IMR-90 (cell line): ENCODE results near the gene HSPG2.

ENCODE experiments used
- BHLHE40 ChIP-seq: fragments of 150-350 bp; IDR thresholded peaks from 2 replicates; pipeline ENCODE4 v1.6.1; 2016; ENCODE audit warnings: mild to moderate bottlenecking, low read depth, low read length
- FOS ChIP-seq: fragments of 150-350 bp; IDR thresholded peaks from 2 replicates; pipeline ENCODE4 v1.6.1; 2016; ENCODE audit warnings: low read depth, low read length
- MAZ ChIP-seq: IDR thresholded peaks from 2 replicates; pipeline ENCODE4 v1.6.1; 2012; ENCODE audit warnings: low read depth, mild to moderate bottlenecking, low read length, improper control_type of control experiment, moderate library complexity, borderline replicate concordance
- POLR2A ChIP-seq: IDR thresholded peaks from 2 replicates; pipeline ENCODE4 v1.6.1; 2012; ENCODE audit warnings: mild to moderate bottlenecking, low read depth, low read length
- RAD21 ChIP-seq: IDR thresholded peaks from 2 replicates; pipeline ENCODE4 v1.6.1; 2012; ENCODE audit warnings: low read length, improper control_type of control experiment
- RCOR1 ChIP-seq: IDR thresholded peaks from 2 replicates; pipeline ENCODE4 v1.6.1; 2012; ENCODE audit warnings: mild to moderate bottlenecking, low read length, improper control_type of control experiment; ENCODE audit not compliant: insufficient replicate concordance
- RFX5 ChIP-seq: IDR thresholded peaks from 2 replicates; pipeline ENCODE4 v1.8.0; 2012; ENCODE audit warnings: low read depth, mild to moderate bottlenecking, low read length, moderate library complexity
- SMC3 ChIP-seq: fragments of 150-350 bp; IDR thresholded peaks from 2 replicates; pipeline ENCODE4 v1.6.1; 2016; ENCODE audit warnings: low read depth, mild to moderate bottlenecking, antibody characterized with exemption, low read length, moderate library complexity
- TF ChIP-seq, protein P1 (sequence below): conservative IDR thresholded peaks from 2 replicates; pipeline ENCODE4 v1.5.1; 2012; ENCODE audit warnings: mild to moderate bottlenecking, low read depth, low read length, improper control_type of control experiment
- TF ChIP-seq, protein P2 (sequence below): fragments of 150-350 bp; IDR thresholded peaks from 2 replicates; pipeline ENCODE4 v1.6.1; 2017; ENCODE audit warnings: mild to moderate bottlenecking, antibody characterized with exemption, low read length, low read depth
- TF ChIP-seq, protein P3 (sequence below): fragments of 150-350 bp; IDR thresholded peaks from 2 replicates; pipeline ENCODE4 v1.6.1; 2016; ENCODE audit warnings: low read depth, mild to moderate bottlenecking, low read length, moderate library complexity, borderline replicate concordance

DNA sequence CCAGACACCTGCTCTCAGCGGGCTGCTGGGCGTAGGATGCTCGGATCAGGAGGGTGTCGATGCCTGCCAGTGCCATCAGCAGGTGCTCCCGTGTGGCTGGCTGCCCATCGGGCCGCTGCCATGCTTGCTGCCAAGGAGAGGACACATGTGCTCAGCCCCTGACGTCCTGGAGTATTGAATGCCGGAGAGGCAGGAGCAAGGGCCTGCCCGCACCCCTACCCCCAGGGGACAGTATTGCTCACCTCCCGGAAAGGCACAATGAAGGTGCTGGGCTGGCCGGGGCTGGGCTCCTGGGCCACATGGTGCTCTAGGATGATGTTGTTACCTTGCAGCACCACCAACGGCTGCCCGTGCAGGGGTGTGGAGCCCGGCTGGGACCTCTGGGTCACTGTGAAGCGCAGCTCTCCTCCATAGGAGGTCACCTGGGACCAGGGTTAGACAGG lies 61.5 kb downstream of the HSPG2 start:
- TF ChIP-seq, protein P1, sequence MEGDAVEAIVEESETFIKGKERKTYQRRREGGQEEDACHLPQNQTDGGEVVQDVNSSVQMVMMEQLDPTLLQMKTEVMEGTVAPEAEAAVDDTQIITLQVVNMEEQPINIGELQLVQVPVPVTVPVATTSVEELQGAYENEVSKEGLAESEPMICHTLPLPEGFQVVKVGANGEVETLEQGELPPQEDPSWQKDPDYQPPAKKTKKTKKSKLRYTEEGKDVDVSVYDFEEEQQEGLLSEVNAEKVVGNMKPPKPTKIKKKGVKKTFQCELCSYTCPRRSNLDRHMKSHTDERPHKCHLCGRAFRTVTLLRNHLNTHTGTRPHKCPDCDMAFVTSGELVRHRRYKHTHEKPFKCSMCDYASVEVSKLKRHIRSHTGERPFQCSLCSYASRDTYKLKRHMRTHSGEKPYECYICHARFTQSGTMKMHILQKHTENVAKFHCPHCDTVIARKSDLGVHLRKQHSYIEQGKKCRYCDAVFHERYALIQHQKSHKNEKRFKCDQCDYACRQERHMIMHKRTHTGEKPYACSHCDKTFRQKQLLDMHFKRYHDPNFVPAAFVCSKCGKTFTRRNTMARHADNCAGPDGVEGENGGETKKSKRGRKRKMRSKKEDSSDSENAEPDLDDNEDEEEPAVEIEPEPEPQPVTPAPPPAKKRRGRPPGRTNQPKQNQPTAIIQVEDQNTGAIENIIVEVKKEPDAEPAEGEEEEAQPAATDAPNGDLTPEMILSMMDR = no peak
- no peak for TF ChIP-seq POLR2A
- no peak for TF ChIP-seq BHLHE40
- TF ChIP-seq RAD21 = no peak
- TF ChIP-seq RFX5 = no peak
- no peak for TF ChIP-seq RCOR1
- TF ChIP-seq, protein P2, sequence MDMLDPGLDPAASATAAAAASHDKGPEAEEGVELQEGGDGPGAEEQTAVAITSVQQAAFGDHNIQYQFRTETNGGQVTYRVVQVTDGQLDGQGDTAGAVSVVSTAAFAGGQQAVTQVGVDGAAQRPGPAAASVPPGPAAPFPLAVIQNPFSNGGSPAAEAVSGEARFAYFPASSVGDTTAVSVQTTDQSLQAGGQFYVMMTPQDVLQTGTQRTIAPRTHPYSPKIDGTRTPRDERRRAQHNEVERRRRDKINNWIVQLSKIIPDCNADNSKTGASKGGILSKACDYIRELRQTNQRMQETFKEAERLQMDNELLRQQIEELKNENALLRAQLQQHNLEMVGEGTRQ = no peak
- TF ChIP-seq, protein P3, sequence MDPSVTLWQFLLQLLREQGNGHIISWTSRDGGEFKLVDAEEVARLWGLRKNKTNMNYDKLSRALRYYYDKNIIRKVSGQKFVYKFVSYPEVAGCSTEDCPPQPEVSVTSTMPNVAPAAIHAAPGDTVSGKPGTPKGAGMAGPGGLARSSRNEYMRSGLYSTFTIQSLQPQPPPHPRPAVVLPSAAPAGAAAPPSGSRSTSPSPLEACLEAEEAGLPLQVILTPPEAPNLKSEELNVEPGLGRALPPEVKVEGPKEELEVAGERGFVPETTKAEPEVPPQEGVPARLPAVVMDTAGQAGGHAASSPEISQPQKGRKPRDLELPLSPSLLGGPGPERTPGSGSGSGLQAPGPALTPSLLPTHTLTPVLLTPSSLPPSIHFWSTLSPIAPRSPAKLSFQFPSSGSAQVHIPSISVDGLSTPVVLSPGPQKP = no peak
- no peak for TF ChIP-seq SMC3
- no peak for TF ChIP-seq FOS
- TF ChIP-seq MAZ = no peak
